Measurements from ENCODE around the gene RGS3. TPM values are rescaled to one million over a fixed set of nuclear protein-coding genes. Genes with fewer than 3 reads are reported as not detected.
A peak's percentile ranks its signal among the peaks of the same experiment; 100 is the strongest.

Gene RGS3
- total RNA-seq, 6 donors from 2014 or later: 60.3 to 93.2 (median 72.6) TPM

DNA sequence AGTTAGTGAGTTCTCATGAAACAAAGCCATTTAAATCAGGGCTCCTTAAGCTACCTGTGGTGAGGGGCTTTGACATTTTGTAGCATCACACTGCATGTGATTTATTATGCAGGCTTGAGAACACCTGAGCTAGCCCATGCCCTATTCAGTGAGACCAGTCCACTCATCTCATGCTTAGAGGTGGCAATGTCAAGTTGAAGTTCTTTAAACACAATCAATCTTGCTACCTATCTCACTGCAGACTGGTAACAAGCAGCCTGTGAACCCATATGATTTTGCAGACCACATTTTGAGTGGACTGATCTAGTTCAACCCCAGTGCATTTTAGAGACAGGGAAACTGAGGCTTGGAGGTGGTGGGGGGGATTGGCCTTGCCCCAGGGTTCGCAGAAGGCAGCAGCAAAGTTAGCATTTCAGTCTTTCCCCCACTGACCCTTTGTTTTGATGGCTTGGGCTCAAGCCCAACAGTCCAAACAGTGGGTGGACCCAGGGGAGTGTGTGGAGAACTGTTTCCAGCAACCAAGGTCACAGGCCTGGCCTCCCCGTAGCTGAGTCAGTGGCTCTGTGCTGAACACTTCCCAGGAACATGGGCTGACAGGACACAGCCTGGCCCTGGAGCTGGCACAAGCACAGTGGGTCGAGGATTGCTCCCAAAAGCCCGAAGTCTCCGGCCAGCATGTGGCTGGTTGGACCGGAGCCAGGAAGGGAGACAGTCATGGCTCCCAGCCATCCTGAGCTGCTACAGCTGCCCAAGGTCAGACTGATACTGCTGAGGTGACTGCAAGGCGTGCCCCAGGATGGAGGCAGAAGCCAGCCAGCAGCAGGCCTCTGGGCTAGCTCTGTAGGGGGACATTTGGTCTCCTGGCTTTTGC is 95.3 kb downstream of the RGS3 start:
- peak; percentile 44 to 59 for DNase-seq
- Histone ChIP-seq H3K27me3 (no peaks in the 10 kb centered on the region), H3K4me3 (no peak overlapping the region), H3K9me3 (no peaks in the 10 kb centered on the region), H3K27ac (peak overlapping the region in 3 of 4 donors; percentile 7 to 53 (median 51)), H3K4me1 (peaks cover 13 to 26% (median 19%) of the 10 kb centered on the region in 4 donors), H3K36me3 (no peaks in the 10 kb centered on the region)
- TF ChIP-seq EP300 (IDR thresholded peaks at IDR 0.05) (peak in 1 of 4 donors; percentile 40), POLR2A (IDR thresholded peaks at IDR 0.05) (no peak), CTCF (IDR thresholded peaks at IDR 0.05) (no peak), POLR2AphosphoS5 (IDR thresholded peaks at IDR 0.05) (peak; percentile 66 to 89)
- peak; percentile 71 to 85 for ATAC-seq (ENCODE audit: low FRiP score in 2 of 2)
- 67 to 83% methylated on average over 3 to 4 of the region's 7 CpGs for WGBS, 2 donors

GRCh38 chr9:113559834-113560800 is 96.6 kb downstream of the RGS3 start:
- Histone ChIP-seq H3K4me1 (peaks cover 25 to 39% (median 31%) of the 10 kb centered on the region in 4 donors), H3K27ac (peak overlapping the region in 1 of 4 donors; percentile 30), H3K27me3 (no peaks in the 10 kb centered on the region), H3K36me3 (no peaks in the 10 kb centered on the region), H3K4me3 (no peak overlapping the region), H3K9me3 (no peaks in the 10 kb centered on the region)
- TF ChIP-seq EP300 (IDR thresholded peaks at IDR 0.05) (no peak), POLR2AphosphoS5 (IDR thresholded peaks at IDR 0.05) (no peak)
- WGBS, 2 donors: 84 to 90% methylated on average over 11 of the region's 12 CpGs
- ATAC-seq (ENCODE audit: low FRiP score in 2 of 2): no peak
- DNase-seq: peak in 1 of 2 donors; percentile 15

GRCh38 chr9:113562653-113563381 is 99.3 kb downstream of the RGS3 start:
- Histone ChIP-seq H3K27me3 (no peaks in the 10 kb centered on the region), H3K36me3 (no peaks in the 10 kb centered on the region), H3K27ac (no peak overlapping the region), H3K4me1 (peaks cover 48 to 66% (median 56%) of the 10 kb centered on the region in 4 donors), H3K4me3 (no peak overlapping the region), H3K9me3 (no peaks in the 10 kb centered on the region)
- TF ChIP-seq CTCF (IDR thresholded peaks at IDR 0.05): no peak
- TF ChIP-seq EP300 (IDR thresholded peaks at IDR 0.05): no peak
- TF ChIP-seq POLR2AphosphoS5 (IDR thresholded peaks at IDR 0.05): no peak
- no peak for TF ChIP-seq POLR2A (IDR thresholded peaks at IDR 0.05)
- ATAC-seq (ENCODE audit: low FRiP score in 2 of 2): no peak
- 80 to 94% methylated on average over 1 to 2 of the region's 2 CpGs for WGBS, 2 donors
- DNase-seq: peak in 1 of 2 donors; percentile 11

GRCh38 chr9:113563826-113564497 is 100.4 kb downstream of the RGS3 start:
- Histone ChIP-seq H3K4me1 (peaks cover 53 to 71% (median 61%) of the 10 kb centered on the region in 4 donors), H3K4me3 (no peak overlapping the region), H3K36me3 (no peaks in the 10 kb centered on the region), H3K27me3 (no peaks in the 10 kb centered on the region), H3K27ac (peak overlapping the region; percentile 77 to 89 (median 82)), H3K9me3 (no peaks in the 10 kb centered on the region)
- WGBS, 2 donors: 78 to 80% methylated on average over 5 of the region's 5 CpGs
- DNase-seq: peak in 1 of 2 donors; percentile 11
- TF ChIP-seq POLR2A (IDR thresholded peaks at IDR 0.05) (no peak), POLR2AphosphoS5 (IDR thresholded peaks at IDR 0.05) (no peak), EP300 (IDR thresholded peaks at IDR 0.05) (no peak), CTCF (IDR thresholded peaks at IDR 0.05) (no peak)
- ATAC-seq (ENCODE audit: low FRiP score in 2 of 2): no peak
